GM12878 (cell line): ENCODE results near the gene REP15. TPM values are rescaled to one million over a fixed set of nuclear protein-coding genes. Genes with fewer than 3 reads are reported as not detected.

Experiments
- ATAC-seq: fragments of 200-7000 bp; cut with Tn5 transposase; 3 replicates; pipeline ENCODE4 v1.9.1; 2020; ENCODE audit warnings: mild to moderate bottlenecking, moderate library complexity
- BruUV-seq: library from RNA; stranded (reverse); fragments of 400-500 nt; replicated peaks from 2 replicates; lab custom pipeline; 2021; lab: Mats Ljungman, UMichigan
- CTCF ChIA-PET: fragments of 300-600 bp; sonication (Branson Sonifier 250); formaldehyde crosslinking; extraction: SDS; loops from one replicate; lab custom pipeline; 2021; ENCODE audit warnings: inconsistent platforms; lab: Yijun Ruan, JAX
- POLR2A ChIA-PET: fragments of 350-600 bp; formaldehyde crosslinking; extraction: SDS; loops from one replicate; lab custom pipeline; 2021; ENCODE audit warnings: inconsistent platforms; lab: Charles Lee
- RAD21 ChIA-PET: fragments of 300-600 bp; sonication (Branson Sonifier 250); formaldehyde crosslinking; loops from one replicate; lab custom pipeline; 2023; ENCODE audit warnings: antibody characterized with exemption; ENCODE audit not compliant: unreplicated experiment; lab: Charles Lee
- SMC1A ChIA-PET: fragments of 300-600 bp; sonication (Branson Sonifier 250); formaldehyde crosslinking; loops from one replicate; lab custom pipeline; 2023; ENCODE audit not compliant: unreplicated experiment, uncharacterized antibody; lab: Charles Lee
- DNase-seq: peaks from one replicate; pipeline ENCODE4 v3.0.0-alpha.2; 2011; ENCODE audit warnings: low read depth, low spot score
- FAIRE-seq: peaks from 3 replicates; lab custom pipeline; 2011; peaks lifted over from hg19 to GRCh38; lab: Jason Lieb, UNC
- H2AFZ ChIP-seq: 2 replicates; pipeline ENCODE4 v1.6.0; 2011; ENCODE audit warnings: low read depth, low read length, control low read depth; ENCODE audit not compliant: control insufficient read depth
- H3K27ac ChIP-seq: 2 replicates; pipeline ENCODE4 v1.5.1; 2011; ENCODE audit warnings: control low read depth; ENCODE audit not compliant: control insufficient read depth, insufficient read depth
- H3K27me3 ChIP-seq, 2 experiments: replicated peaks in 1 of 2; 2 replicates each; pipeline versions ENCODE4 v1.6.0 to v1.6.1; 2011; ENCODE audit warnings: low read length in 1 of 2; ENCODE audit not compliant: control insufficient read depth in 2 of 2, insufficient read depth in 2 of 2
- H3K36me3 ChIP-seq, 2 experiments: 2 replicates each; pipeline ENCODE4 v1.5.1; 2011; ENCODE audit warnings: low read length in 1 of 2; ENCODE audit not compliant: control insufficient read depth in 2 of 2, insufficient read depth in 2 of 2
- H3K4me1 ChIP-seq: 2 replicates; pipeline ENCODE4 v1.6.1; 2011; ENCODE audit warnings: mild to moderate bottlenecking, low read length, moderate library complexity, mixed read lengths; ENCODE audit not compliant: control insufficient read depth, insufficient read depth
- H3K4me2 ChIP-seq: 2 replicates; pipeline ENCODE4 v1.6.0; 2011; ENCODE audit warnings: control low read depth; ENCODE audit not compliant: control insufficient read depth, insufficient read depth
- H3K4me3 ChIP-seq: fragments of 200-600 bp; sonication (generic); 2 replicates; pipeline ENCODE4 v1.5.1; 2016
- H3K79me2 ChIP-seq: 2 replicates; pipeline ENCODE4 v1.6.0; 2011; ENCODE audit warnings: low read length; ENCODE audit not compliant: control insufficient read depth, insufficient read depth
- H3K9ac ChIP-seq: 2 replicates; pipeline ENCODE4 v1.8.0; 2011; ENCODE audit warnings: low read length, control low read depth, mixed read lengths; ENCODE audit not compliant: control insufficient read depth, insufficient read depth
- H3K9me3 ChIP-seq: replicated peaks from 3 replicates; pipeline ENCODE4 v1.5.1; 2011; ENCODE audit warnings: mild to moderate bottlenecking, low read length; ENCODE audit not compliant: control insufficient read depth, insufficient read depth
- H4K20me1 ChIP-seq: 2 replicates; pipeline ENCODE4 v1.6.0; 2011; ENCODE audit not compliant: control insufficient read depth, insufficient read depth
- ATF3 ChIP-seq: IDR thresholded peaks from 2 replicates; pipeline ENCODE4 v1.6.1; 2011; ENCODE audit warnings: low read depth, mild to moderate bottlenecking, low read length, moderate library complexity, borderline replicate concordance; ENCODE audit errors: extremely low read depth
- ATF7 ChIP-seq: fragments of 450-650 bp; IDR thresholded peaks from 2 replicates; pipeline ENCODE4 v1.6.1; 2016; ENCODE audit warnings: low read depth, mild to moderate bottlenecking
- CBFB ChIP-seq: IDR thresholded peaks from 2 replicates; pipeline ENCODE4 v1.6.1; 2016; ENCODE audit warnings: antibody characterized with exemption, low read depth
- CHD4 ChIP-seq: fragments of 200-600 bp; sonication (generic); IDR thresholded peaks from 2 replicates; pipeline ENCODE4 v1.6.1; 2016; ENCODE audit warnings: mild to moderate bottlenecking
- EGR1 ChIP-seq, 2 experiments: IDR thresholded peaks; 1 replicate in 1 of 2; 2 replicates in 1 of 2; pipeline ENCODE4 v1.6.1; 2011 to 2012; ENCODE audit warnings: low read depth in 2 of 2, low read length in 2 of 2, borderline replicate concordance in 1 of 2, mild to moderate bottlenecking in 1 of 2, moderate library complexity in 1 of 2
- GABPA ChIP-seq: IDR thresholded peaks from 2 replicates; pipeline ENCODE4 v1.6.1; 2014; ENCODE audit warnings: antibody characterized with exemption, low read depth, mild to moderate bottlenecking, inconsistent platforms
- GATAD2B ChIP-seq: fragments of 450-650 bp; conservative IDR thresholded peaks from 2 replicates; pipeline ENCODE4 v1.6.1; 2017; ENCODE audit warnings: low read depth, mild to moderate bottlenecking, moderate library complexity
- HDAC2 ChIP-seq: fragments of 200-600 bp; sonication (generic); IDR thresholded peaks from 2 replicates; pipeline ENCODE4 v1.6.1; 2017
- MYB ChIP-seq: fragments of 150-350 bp; IDR thresholded peaks from 2 replicates; pipeline ENCODE4 v1.6.1; 2014; ENCODE audit warnings: mild to moderate bottlenecking, low read depth, low read length, borderline replicate concordance
- NBN ChIP-seq: fragments of 450-650 bp; IDR thresholded peaks from 2 replicates; pipeline ENCODE4 v1.6.1; 2016
- NFYB ChIP-seq: IDR thresholded peaks from 2 replicates; pipeline ENCODE4 v1.6.1; 2011; ENCODE audit warnings: low read depth, mild to moderate bottlenecking, low read length, improper control_type of control experiment, moderate library complexity; ENCODE audit not compliant: insufficient read depth
- POU2F2 ChIP-seq: IDR thresholded peaks from 3 replicates; pipeline ENCODE4 v1.6.1; 2011; ENCODE audit warnings: low read depth, mild to moderate bottlenecking, low read length, borderline replicate concordance
- RELA ChIP-seq: fragments of 450-650 bp; IDR thresholded peaks from 2 replicates; pipeline ENCODE4 v1.8.0; 2014; ENCODE audit warnings: borderline replicate concordance; ENCODE audit not compliant: partially characterized antibody
- RELB ChIP-seq: fragments of 450-650 bp; IDR thresholded peaks from 2 replicates; pipeline ENCODE4 v1.6.1; 2017; ENCODE audit warnings: low read depth, mild to moderate bottlenecking, moderate library complexity
- SP1 ChIP-seq: IDR thresholded peaks from one replicate; pipeline ENCODE4 v1.6.1; 2011; ENCODE audit warnings: low read depth, low read length
- SREBF2 ChIP-seq: IDR thresholded peaks from 2 replicates; pipeline ENCODE4 v1.6.1; 2012; ENCODE audit warnings: mild to moderate bottlenecking, low read length
- STAT1 ChIP-seq: fragments of 450-650 bp; conservative IDR thresholded peaks from 2 replicates; pipeline ENCODE4 v1.6.1; 2014; ENCODE audit warnings: antibody characterized with exemption, mild to moderate bottlenecking
- STAT3 ChIP-seq: IDR thresholded peaks from 2 replicates; pipeline ENCODE4 v1.6.1; 2011; ENCODE audit warnings: low read depth, low read length, improper control_type of control experiment
- SUPT20H ChIP-seq: IDR thresholded peaks from 2 replicates; pipeline ENCODE4 v1.6.1; 2011; ENCODE audit warnings: low read depth, mild to moderate bottlenecking, low read length, moderate library complexity, borderline replicate concordance; ENCODE audit not compliant: control insufficient read depth
- TAF1 ChIP-seq: IDR thresholded peaks from 2 replicates; pipeline ENCODE4 v1.6.1; 2011; ENCODE audit warnings: mild to moderate bottlenecking, low read depth, low read length, borderline replicate concordance
- WRNIP1 ChIP-seq: IDR thresholded peaks from 2 replicates; pipeline ENCODE4 v1.6.1; 2011; ENCODE audit warnings: low read depth, low read length, improper control_type of control experiment, borderline replicate concordance
- ZBTB33 ChIP-seq: fragments of 450-650 bp; IDR thresholded peaks from 2 replicates; pipeline ENCODE4 v1.6.1; 2017; ENCODE audit warnings: mild to moderate bottlenecking
- WGBS: methylation state at CpG from one replicate; pipeline ENCODE4 v1.1.6; 2016; ENCODE audit warnings: low lambda C conversion rate; ENCODE audit not compliant: insufficient replicate concordance, insufficient coverage; ENCODE audit errors: missing lambda C conversion rate; 5-methylcytosine and 5-hydroxymethylcytosine counted together
- in situ Hi-C: fragments of 300-500 bp; cut with MboI; formaldehyde crosslinking; loops from 9 replicates; pipeline ENCODE4 v1.14.3; 2018; ENCODE audit warnings: mixed read lengths
- intact Hi-C: fragments of 100-400 bp; cut with micrococcal nuclease; formaldehyde crosslinking; loops from one replicate; pipeline ENCODE4 v1.14.2; 2022; ENCODE audit not compliant: unreplicated experiment
- polyA plus RNA-seq, 11 experiments: library from polyadenylated mRNA; depleted of rRNA in 4 of 11; unstranded in 6 of 11; stranded (reverse) in 5 of 11; fragments of >200 nt; fragmentation: Nextera tagmentation in 4 of 11; fragmentation: Illumina TruSeq in 1 of 11; extraction: Ambion mirVana in 4 of 11; extraction: Trizol in 1 of 11; gene quantifications; 1 replicate in 1 of 11; 2 replicates in 10 of 11; pipeline versions ENCODE4 v1.2.1 to v1.2.3, GENCODE V29; 2011 to 2016; ENCODE audit warnings: inconsistent platforms in 2 of 11, missing spikeins in 2 of 11, low read depth in 1 of 11
- total RNA-seq, 4 experiments: library from RNA; depleted of rRNA in 3 of 4; stranded (reverse); fragments of >200 nt in 3 of 4; fragmentation: Illumina TruSeq in 1 of 4; extraction: Trizol in 1 of 4; gene quantifications; 2 replicates each; pipeline versions ENCODE4 v1.2.1 to v1.2.3, GENCODE V29; 2013 to 2021

The REP15 gene
- total and polyA plus RNA-seq, 10 of the 15 experiments (the other 5 are each of a cell fraction or from before 2014, with no cell fraction given): not detected

GRCh38 chr12:27696293-27696652 lies at the start of gene REP15 (continued):
- TF ChIP-seq CBFB (no peak), STAT3 (no peak), SREBF2 (no peak), NFYB (no peak), ATF3 (no peak)

- ChIA-PET RAD21 (interaction anchor here (1.2 kb wide), 1 partner anchor 216 kb away, joined by 3 read pairs; no protein-coding TSS in a partner anchor), SMC1A (interaction anchor here (0.8 to 1.2 kb wide), 2 partner anchors 215 to 217 kb away, joined by 3 read pairs; no protein-coding TSS in a partner anchor), POLR2A (no interaction called here), CTCF (interaction anchor here (1.0 to 1.6 kb wide), 7 partner anchors 8 to 265 kb away, joined by 3 to 8 read pairs (median 3); no protein-coding TSS in a partner anchor)
- H4K20me1 ChIP-seq: no peaks in the 10 kb centered on the region
- no peaks in the 10 kb centered on the region for H3K27me3 ChIP-seq
- peaks cover 5% of the 10 kb centered on the region; the same call in 1 of the 2 replicates for H3K4me1 ChIP-seq
- no peak overlapping the region for H3K4me2 ChIP-seq
- no peak overlapping the region for H2AFZ ChIP-seq
- DNase-seq (no peak), FAIRE-seq (no peak), ATAC-seq (no peak)
- no peak overlapping the region for H3K27ac ChIP-seq
- 0 out of 4 replicates have a peak, but pooled peaks cover 0 to 3% of the 10 kb centered on the region in 2 experiments for H3K36me3 ChIP-seq
- no peak overlapping the region for H3K9ac ChIP-seq
- no peaks in the 10 kb centered on the region for H3K9me3 ChIP-seq
- BruUV-seq: no TSS peak
- WGBS: 100% methylated on average over 1 of the region's 1 CpG
- no peak overlapping the region for H3K4me3 ChIP-seq
- TF ChIP-seq CHD4: no peak
- TF ChIP-seq GABPA: no peak
- TF ChIP-seq SUPT20H: no peak
- no peak for TF ChIP-seq STAT1
- no peak for TF ChIP-seq HDAC2
- no peak for TF ChIP-seq TAF1
- no peak for TF ChIP-seq EGR1 (IDR thresholded peaks at IDR 0.05; ENCODE audit: borderline replicate concordance in 1 of 2, low read depth in 2 of 2, low read length in 2 of 2)
- no peak for TF ChIP-seq ATF7
- TF ChIP-seq SP1: no peak
- TF ChIP-seq RELA: no peak
- TF ChIP-seq GATAD2B: no peak
- TF ChIP-seq NBN: no peak
- TF ChIP-seq MYB: no peak
- no peak for TF ChIP-seq RELB
- no peak for TF ChIP-seq POU2F2
- TF ChIP-seq ZBTB33: no peak
- no peak for TF ChIP-seq STAT3
- TF ChIP-seq WRNIP1: no peak
- in situ Hi-C loops (loop anchor here (25.0 kb wide), 1 partner anchor 213 kb away; the partner anchor contains the start of gene SMCO2), intact Hi-C loops (no loop called here)
- no peaks in the 10 kb centered on the region for H3K79me2 ChIP-seq
Measured at GRCh38 chr12:27650011-27650410, 46.2 kb upstream of the REP15 start.
